Choroid plexus epithelial cell (primary cell): ENCODE measurements around the gene OOSP3.
A peak's percentile ranks its signal among the peaks of the same experiment; 100 is the strongest.

Experiments
- DNase-seq: peaks from one replicate; pipeline ENCODE4 v3.0.0-alpha.2; 2010; ENCODE audit warnings: low read depth
- H3K4me3 ChIP-seq: 2 replicates; pipeline ENCODE4 v1.5.1; 2011; ENCODE audit warnings: low read depth, mild to moderate bottlenecking, control low read depth, low read length, moderate library complexity
- CTCF ChIP-seq: conservative IDR thresholded peaks from 2 replicates; pipeline ENCODE4 v1.5.1; 2011; ENCODE audit warnings: low read depth, mild to moderate bottlenecking, control low read depth, inconsistent platforms, low read length, moderate library complexity

OOSP3 gene

GRCh38 chr11:59923813-59924212, 45.2 kb downstream of the OOSP3 start:
- no peak for TF ChIP-seq CTCF
- DNase-seq: peak; percentile 3
- H3K4me3 ChIP-seq: no peak overlapping the region

GRCh38 chr11:59931688-59932087, 53.1 kb downstream of the OOSP3 start:
- DNase-seq: no peak
- TF ChIP-seq CTCF: no peak
- no peak overlapping the region for H3K4me3 ChIP-seq

GRCh38 chr11:59938132-59938531, 59.5 kb downstream of the OOSP3 start, which contains the start of gene OOSP1:
Gene OOSP1 (plus strand): TSS chr11:59938432. CDS start chr11:59938455, 23 bp downstream.
- H3K4me3 ChIP-seq: no peak within 1 kb of the TSS
- TF ChIP-seq CTCF: no peak
- DNase-seq: no peak

GRCh38 chr11:59938718-59939117, 60.1 kb downstream of the OOSP3 start:
- DNase-seq: no peak
- no peak for TF ChIP-seq CTCF
- H3K4me3 ChIP-seq: no peak overlapping the region

GRCh38 chr11:59939482-59939881, 60.9 kb downstream of the OOSP3 start:
- H3K4me3 ChIP-seq: no peak overlapping the region
- TF ChIP-seq CTCF: no peak
- DNase-seq: no peak

- DNase-seq: no peak
- no peak overlapping the region for H3K4me3 ChIP-seq
- no peak for TF ChIP-seq CTCF
These were observed 62.5 kb downstream of the OOSP3 start for GRCh38 chr11:59941091-59941490.

- no peak overlapping the region for H3K4me3 ChIP-seq
- no peak for TF ChIP-seq CTCF
- DNase-seq: no peak
These were observed 65.6 kb downstream of the OOSP3 start for GRCh38 chr11:59943997-59944714.
